Measurements from ENCODE around the gene TMEM72.

TMEM72 gene

DNA sequence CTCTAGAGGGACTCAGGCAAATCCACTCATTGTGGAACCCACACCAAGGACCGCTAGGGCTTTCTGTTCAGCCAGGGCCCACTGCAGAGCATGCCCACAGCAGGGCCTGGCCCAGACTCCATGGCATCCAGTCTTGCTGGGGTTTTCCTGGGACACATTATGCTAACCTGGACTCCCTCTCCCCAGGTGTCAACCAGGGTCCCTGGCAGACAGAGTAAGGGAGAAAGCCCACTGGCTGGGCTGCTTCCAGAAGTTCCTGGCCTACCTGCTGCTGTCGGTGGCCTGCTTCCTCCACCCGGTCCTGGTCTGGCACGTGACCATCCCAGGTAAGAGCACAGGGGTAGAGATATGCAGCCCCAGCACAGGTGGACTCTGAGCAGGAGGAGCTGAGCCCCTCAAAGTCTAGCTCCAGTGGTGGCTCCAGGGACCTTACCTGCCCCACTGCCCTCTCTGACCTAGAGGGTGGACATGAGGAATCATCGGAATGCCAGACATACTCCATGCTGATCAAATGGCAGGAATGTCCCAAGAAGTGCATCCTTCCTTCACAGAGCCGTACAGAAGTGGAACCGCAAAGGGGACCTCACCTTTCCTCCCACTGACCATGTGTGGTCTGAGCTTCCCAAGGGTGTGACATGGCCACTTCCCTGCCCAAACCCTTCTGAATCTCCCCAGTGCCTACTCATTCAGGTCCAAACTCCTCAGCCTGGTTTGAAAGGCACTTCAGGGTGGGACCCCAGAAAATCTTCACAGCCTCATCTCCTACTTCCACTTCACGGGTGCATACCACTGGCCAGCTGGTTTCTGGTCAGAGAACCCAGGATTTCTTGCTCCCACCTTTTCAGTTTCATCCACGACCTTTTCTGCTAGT, 22.5 kb downstream of the TMEM72 start:
- FAIRE-seq: no peak
- no peak for DNase-seq (ENCODE audit: low spot score)

- no peak for FAIRE-seq
These were observed 23.5 kb downstream of the TMEM72 start for GRCh38 chr10:44934416-44935200.

DNA sequence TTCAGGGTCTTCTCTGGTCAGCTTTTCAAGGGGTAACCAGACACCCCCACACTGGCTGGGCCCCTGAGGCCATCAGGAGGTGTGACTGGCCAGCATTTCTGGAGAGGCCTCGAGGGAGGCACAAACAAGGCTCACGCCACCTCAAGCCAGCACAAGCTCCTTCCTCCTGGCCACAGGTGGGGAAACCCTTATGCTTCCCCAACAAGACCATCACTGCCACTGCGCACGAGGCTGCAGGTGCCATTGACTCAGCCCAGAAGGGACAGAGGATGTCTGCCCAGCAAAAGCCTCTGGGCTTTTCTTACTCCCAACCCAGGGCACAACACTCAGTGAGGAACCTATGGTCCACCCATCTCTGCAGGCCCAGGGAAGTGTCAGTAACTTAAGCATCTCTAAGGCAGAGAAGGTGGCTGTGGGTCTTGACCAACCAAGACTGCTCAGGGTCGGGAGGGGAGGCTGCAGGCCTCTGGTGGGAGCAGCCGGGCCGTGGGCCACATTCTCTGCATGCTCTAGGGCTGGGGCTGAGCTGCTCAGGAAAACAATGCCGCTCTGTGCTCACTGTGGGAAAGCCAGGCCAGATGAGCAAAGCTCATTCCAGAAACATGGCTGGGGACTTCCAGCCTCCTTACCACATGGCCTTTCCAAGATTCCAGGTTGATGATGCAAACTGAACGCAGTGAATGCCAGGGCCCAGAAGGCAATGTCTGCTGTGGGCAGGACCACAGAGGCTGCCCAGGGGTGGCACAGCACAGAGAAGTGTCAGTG, 24.2 kb downstream of the TMEM72 start:
- FAIRE-seq (peak; percentile 91), DNase-seq (ENCODE audit: low spot score) (peak; percentile 81)

More at GRCh38 chr10:44934416-44935200, 23.5 kb downstream of the TMEM72 start:
- no peak for DNase-seq (ENCODE audit: low spot score)

- no peak for DNase-seq (ENCODE audit: low spot score)
- no peak for FAIRE-seq
These were observed 24.8 kb downstream of the TMEM72 start for GRCh38 chr10:44935966-44936295.

- FAIRE-seq: peak; percentile 46
- DNase-seq (ENCODE audit: low spot score): no peak
These were observed 25.3 kb downstream of the TMEM72 start for GRCh38 chr10:44936314-44936975.

DNA sequence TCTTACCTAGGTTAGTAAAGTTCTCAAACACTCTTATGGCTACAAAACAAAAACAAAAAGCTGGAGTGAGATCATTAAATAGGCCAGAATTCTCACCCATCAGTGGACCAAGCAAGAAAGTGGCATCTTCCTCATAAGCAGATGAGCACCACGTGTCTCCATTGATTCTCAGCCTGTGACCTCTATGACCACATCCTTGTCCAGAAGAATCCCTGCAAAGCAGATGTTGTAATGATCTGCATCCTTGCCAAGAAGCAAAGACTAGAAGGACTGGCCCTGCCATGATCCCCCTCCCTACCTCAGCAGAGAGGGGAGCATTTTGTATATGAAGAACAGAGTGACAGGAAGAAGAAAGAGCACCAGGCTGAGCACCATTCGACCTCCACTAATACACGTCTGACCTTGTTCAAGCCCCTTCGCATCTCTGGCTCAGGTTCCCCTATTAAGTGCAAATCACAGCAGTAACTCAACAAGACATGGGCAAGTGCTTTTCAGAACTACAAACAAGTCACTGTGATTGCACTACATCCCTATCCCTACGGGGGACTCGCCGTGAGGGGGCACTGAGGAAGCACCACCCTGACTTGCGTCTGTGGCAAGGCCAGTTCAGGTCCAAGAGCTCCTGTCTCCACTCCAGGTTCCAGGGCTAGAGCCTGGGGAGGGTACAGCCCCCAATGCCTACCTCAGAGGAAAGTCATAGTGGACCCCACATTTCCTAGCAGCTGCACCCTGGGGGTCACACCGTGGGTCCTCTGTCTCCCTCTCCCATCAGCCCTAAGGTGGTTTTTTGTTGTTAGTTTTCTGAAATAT, 26.3 kb downstream of the TMEM72 start:
- FAIRE-seq: no peak
- DNase-seq (ENCODE audit: low spot score): no peak

DNA sequence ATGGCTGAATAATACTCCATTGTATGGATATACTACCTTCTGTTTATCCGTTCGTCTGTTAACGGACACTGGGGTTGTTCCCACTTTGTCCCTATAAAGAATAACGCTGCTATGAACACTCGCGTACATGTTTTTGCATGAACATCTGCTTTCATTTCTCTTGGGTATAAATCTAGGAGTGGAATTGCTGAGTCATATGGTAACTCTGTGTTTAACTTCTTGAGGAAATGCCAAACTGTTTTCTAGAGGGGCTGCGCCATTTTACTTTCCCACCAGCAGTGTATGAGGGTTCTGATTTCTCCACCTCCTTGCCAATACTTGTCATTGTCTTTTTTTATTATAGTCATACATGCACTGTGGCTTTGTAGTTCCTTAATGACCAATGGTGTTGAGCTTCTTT, 27.8 kb downstream of the TMEM72 start:
- no peak for FAIRE-seq
- no peak for DNase-seq (ENCODE audit: low spot score)

- FAIRE-seq: no peak
- DNase-seq (ENCODE audit: low spot score): no peak
These were observed 28.7 kb downstream of the TMEM72 start for GRCh38 chr10:44939691-44940401.

DNA sequence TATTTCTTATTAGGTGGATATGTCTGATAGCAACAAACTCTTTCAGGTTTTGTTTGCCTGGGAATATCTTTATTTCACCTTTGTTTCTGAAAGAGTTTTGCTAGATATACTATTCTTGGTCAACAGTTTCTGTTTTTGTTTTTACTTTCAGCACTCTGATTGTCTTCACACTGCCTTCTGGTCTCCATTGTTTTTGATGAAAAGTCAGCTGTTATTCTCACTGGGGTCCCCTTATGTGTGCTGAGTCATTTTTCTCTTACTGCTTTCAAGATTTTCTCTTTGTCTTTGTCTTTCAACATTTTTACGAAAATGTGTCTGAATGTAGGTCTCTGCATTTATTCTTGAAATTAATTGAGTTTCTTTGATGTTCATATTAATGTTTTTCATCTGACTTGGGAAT, 33.2 kb downstream of the TMEM72 start:
- FAIRE-seq (no peak), DNase-seq (ENCODE audit: low spot score) (no peak)

GRCh38 chr10:44946205-44946604, 35.1 kb downstream of the TMEM72 start:
- no peak for FAIRE-seq
- no peak for DNase-seq (ENCODE audit: low spot score)

DNA sequence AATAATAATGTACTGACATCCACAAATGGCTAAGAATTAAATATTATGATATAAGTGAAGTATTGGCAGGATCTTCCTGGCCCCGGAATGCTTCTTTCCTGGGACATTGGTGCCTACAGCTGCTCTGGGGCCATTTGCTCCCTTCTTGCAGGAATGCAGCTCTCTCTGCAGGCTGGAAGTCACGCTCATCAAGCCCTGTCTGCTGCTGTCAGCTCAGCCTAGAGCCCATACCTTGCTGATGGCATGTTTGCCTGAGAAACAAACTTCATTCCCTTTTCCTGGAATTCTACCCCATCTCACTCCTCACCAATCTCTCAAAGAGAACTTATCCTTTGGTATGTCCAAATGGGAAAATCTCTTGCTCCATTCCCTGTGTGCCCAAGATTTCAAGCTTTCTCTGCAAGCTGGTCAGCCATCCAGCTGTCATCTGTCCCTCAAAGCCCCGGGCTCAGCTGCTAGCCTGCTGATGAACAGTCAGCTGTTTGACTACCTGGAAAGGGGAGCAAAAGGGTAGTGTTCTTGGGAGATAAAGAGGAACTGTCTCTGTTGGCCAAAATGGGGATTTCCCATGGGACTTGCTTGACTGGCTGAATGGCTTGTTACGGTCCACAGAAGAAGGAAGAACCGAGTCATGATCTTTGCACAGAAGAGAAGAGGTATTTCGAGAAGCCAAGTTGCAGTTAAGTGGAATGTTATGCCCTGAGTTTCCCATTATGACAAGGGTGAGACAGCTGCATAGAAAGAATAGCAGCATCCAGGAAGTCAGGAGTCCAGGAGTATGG, 36.4 kb downstream of the TMEM72 start:
- FAIRE-seq (no peak), DNase-seq (ENCODE audit: low spot score) (no peak)

GRCh38 chr10:44948642-44949041, 37.5 kb downstream of the TMEM72 start:
- DNase-seq (ENCODE audit: low spot score) (no peak), FAIRE-seq (no peak)

DNA sequence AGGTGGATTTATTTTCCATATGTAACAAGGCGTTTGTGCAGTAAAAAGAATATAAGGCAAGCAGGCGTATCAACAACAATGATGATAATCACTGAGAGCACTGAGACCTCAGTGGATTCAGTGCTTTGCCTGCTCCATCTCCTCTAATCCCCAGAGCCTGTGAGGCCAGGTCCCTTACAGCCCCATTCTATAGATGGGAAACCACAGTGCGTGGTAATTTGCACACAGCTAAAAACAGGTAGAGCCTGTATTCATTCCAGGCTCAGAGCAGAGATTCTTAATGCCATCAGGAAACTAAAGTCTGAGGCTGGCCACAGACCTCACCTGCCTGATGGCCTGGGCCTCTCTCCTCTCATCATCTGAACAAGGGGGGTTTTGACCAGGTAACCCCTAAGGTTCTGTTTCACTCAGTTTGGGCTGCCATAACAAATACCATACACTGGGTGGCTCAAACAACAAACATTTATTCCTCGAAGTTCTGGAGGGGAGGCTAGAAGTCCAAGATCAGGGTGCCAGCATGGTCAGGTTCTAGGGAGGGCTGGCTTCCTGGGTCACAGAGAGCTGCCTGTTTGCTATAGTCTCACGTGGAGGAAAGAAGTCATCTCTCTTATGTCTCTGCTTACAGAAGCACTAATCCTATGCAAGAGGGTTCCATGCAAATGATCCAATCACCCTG, 38.1 kb downstream of the TMEM72 start:
- FAIRE-seq: no peak
- DNase-seq (ENCODE audit: low spot score): no peak

GRCh38 chr10:44949915-44950314, 38.8 kb downstream of the TMEM72 start:
- FAIRE-seq: no peak
- no peak for DNase-seq (ENCODE audit: low spot score)

DNA sequence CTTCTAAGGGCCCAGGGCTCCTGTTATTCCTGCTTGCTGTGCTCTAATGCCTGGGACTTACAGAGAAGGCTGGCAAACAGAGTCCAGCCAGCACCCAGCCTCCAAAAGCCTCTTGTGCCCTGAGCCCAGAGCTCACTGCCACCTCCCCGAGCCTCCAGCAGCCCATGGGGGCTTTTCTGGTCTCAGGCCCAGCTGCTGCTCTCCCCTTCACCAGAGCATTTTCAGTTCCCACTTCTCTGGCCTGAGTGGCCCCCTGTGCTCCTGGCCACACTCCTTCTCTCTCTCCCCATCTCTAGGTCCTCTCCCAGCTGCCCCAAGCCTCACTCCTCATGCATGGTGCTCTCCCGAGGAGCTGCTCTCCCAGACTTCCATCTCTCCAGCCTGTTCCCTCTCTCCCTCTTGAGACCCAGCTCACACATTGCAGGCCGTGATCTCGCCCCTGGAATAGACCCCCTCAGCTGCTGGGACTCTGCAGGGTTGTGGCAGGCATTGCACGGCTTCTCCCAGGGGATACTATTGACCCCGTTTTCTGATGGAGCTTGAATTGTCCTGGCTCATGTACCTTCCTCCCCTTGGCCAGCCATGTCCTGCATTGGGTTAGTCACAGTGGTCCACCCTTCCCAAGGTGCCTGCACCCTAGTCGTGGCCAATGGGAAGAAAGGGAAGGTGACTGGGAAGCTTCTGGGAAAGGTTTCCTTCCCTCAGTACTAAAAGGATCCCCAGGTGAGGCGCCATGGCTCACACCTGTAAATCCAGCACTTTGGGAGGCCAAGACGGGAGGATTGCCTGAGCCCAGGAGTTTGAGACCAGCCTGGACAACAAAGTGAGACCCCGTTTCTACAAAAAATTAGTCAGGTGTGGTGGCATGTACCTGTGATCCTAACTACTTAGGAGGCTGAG, 39.4 kb downstream of the TMEM72 start:
- FAIRE-seq (no peak), DNase-seq (ENCODE audit: low spot score) (no peak)

GRCh38 chr10:44951576-44952226, 40.6 kb downstream of the TMEM72 start:
- FAIRE-seq: no peak
- DNase-seq (ENCODE audit: low spot score): no peak

- FAIRE-seq: no peak
These were observed 41.7 kb downstream of the TMEM72 start for GRCh38 chr10:44952779-44953231.

More at GRCh38 chr10:44952779-44953231, 41.7 kb downstream of the TMEM72 start:
- DNase-seq (ENCODE audit: low spot score): no peak

All from urothelium cell line (cell line).